ENCODE measurements around the gene DLEU7. TPM values are rescaled to one million over a fixed set of nuclear protein-coding genes. Genes with fewer than 3 reads are reported as not detected.

The DLEU7 gene
- total and polyA plus RNA-seq, 9 of the 15 experiments (the other 6 are each of a cell fraction or from before 2014, with no cell fraction given), result 0.03 to 0.06 TPM; not detected in 7

- TF ChIP-seq CBX3 (IDR thresholded peaks at IDR 0.05; ENCODE audit: borderline replicate concordance in 1 of 2, low read length in 2 of 2) (no peak), NEUROD1 (IDR thresholded peaks at IDR 0.05; ENCODE audit: borderline replicate concordance, low read depth, low read length, partially characterized antibody) (no peak)
- TF ChIP-seq, protein P1, sequence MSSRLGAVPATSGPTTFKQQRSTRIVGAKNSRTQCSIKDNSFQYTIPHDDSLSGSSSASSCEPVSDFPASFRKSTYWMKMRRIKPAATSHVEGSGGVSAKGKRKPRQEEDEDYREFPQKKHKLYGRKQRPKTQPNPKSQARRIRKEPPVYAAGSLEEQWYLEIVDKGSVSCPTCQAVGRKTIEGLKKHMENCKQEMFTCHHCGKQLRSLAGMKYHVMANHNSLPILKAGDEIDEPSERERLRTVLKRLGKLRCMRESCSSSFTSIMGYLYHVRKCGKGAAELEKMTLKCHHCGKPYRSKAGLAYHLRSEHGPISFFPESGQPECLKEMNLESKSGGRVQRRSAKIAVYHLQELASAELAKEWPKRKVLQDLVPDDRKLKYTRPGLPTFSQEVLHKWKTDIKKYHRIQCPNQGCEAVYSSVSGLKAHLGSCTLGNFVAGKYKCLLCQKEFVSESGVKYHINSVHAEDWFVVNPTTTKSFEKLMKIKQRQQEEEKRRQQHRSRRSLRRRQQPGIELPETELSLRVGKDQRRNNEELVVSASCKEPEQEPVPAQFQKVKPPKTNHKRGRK (tag; IDR thresholded peaks at IDR 0.05), result no peak
Measured at GRCh38 chr13:50844084-50844875, 788 bp upstream of the DLEU7 start (continued).

DNA sequence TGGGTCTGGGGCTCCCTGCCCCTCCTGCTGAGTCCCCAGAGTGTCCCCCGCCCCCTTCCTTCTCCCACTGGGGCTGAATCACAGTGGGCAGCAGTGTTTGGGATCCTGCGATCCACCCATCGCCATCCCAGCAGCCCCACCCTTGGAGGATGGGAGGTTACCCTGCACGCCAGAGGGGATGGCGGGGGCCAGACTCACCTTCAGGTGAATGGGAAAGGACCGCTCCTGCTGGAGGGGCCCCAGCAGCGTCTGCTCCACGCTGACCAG is 569 bp downstream of the DLEU7 start:
- no TSS peak for BruUV-seq (replicated peaks)
- Histone ChIP-seq H3K4me3 (no peak overlapping the region), H3K27me3 (ENCODE audit: control insufficient read depth in 2 of 2, insufficient read depth in 2 of 2, low read length in 2 of 2) (peaks cover 3 to 8% of the 10 kb centered on the region in 2 experiments; a peak in 3 of 5 replicates), H3K9ac (ENCODE audit: insufficient read depth in 1 of 2, low read depth in 2 of 2, low read length in 2 of 2) (no peak overlapping the region), H3K36me3 (ENCODE audit: control insufficient read depth, insufficient read depth, low read length) (no peaks in the 10 kb centered on the region), H3K9me3 (replicated peaks; ENCODE audit: control insufficient read depth, insufficient read depth, low read depth, low read length) (no peaks in the 10 kb centered on the region), H3K79me2 (ENCODE audit: control insufficient read depth, insufficient read depth, low read length) (no peaks in the 10 kb centered on the region), H3K4me2 (ENCODE audit: insufficient read depth, low read length) (no peak overlapping the region), H2AFZ (ENCODE audit: low read depth, low read length) (no peak overlapping the region), H3K27ac (ENCODE audit: extremely low read depth, low read depth, low read length) (no peak overlapping the region), H4K20me1 (replicated peaks; ENCODE audit: control insufficient read depth, insufficient read depth, low read length) (no peaks in the 10 kb centered on the region), H3K9me1 (ENCODE audit: control insufficient read depth, insufficient read depth, low read length) (no peaks in the 10 kb centered on the region), H3K4me1 (replicated peaks in 1 of 2; ENCODE audit: control insufficient read depth in 2 of 2, insufficient read depth in 2 of 2, low read length in 2 of 2) (no peaks in the 10 kb centered on the region)
- CTCF ChIA-PET (ENCODE audit: low intra/inter-chr PET ratio), result no interaction called here
- 28% methylated on average over 6 of the region's 8 CpGs for WGBS (ENCODE audit: insufficient coverage, low coverage, missing lambda C conversion rate)
- no peak for ATAC-seq
- FAIRE-seq, result no peak
- intact Hi-C loops (cut with micrococcal nuclease) (no loop called here), in situ Hi-C loops (cut with MboI) (no loop called here)
- POLR2A ChIA-PET, result no interaction called here
- no peak for DNase-seq (ENCODE audit: extremely low read depth in 1 of 4, low spot score in 3 of 4)
- TF ChIP-seq, protein P2, sequence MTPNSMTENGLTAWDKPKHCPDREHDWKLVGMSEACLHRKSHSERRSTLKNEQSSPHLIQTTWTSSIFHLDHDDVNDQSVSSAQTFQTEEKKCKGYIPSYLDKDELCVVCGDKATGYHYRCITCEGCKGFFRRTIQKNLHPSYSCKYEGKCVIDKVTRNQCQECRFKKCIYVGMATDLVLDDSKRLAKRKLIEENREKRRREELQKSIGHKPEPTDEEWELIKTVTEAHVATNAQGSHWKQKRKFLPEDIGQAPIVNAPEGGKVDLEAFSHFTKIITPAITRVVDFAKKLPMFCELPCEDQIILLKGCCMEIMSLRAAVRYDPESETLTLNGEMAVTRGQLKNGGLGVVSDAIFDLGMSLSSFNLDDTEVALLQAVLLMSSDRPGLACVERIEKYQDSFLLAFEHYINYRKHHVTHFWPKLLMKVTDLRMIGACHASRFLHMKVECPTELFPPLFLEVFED (CRISPR knock-in tag; conservative IDR thresholded peaks at IDR 0.05), result no peak
- no peak for TF ChIP-seq LARP7 (IDR thresholded peaks at IDR 0.05)
- TF ChIP-seq FOXP4 (CRISPR knock-in tag; IDR thresholded peaks at IDR 0.05; ENCODE audit: borderline replicate concordance), result no peak
- no peak for TF ChIP-seq ZNF507 (tag; conservative IDR thresholded peaks at IDR 0.05)
- TF ChIP-seq, protein P3, sequence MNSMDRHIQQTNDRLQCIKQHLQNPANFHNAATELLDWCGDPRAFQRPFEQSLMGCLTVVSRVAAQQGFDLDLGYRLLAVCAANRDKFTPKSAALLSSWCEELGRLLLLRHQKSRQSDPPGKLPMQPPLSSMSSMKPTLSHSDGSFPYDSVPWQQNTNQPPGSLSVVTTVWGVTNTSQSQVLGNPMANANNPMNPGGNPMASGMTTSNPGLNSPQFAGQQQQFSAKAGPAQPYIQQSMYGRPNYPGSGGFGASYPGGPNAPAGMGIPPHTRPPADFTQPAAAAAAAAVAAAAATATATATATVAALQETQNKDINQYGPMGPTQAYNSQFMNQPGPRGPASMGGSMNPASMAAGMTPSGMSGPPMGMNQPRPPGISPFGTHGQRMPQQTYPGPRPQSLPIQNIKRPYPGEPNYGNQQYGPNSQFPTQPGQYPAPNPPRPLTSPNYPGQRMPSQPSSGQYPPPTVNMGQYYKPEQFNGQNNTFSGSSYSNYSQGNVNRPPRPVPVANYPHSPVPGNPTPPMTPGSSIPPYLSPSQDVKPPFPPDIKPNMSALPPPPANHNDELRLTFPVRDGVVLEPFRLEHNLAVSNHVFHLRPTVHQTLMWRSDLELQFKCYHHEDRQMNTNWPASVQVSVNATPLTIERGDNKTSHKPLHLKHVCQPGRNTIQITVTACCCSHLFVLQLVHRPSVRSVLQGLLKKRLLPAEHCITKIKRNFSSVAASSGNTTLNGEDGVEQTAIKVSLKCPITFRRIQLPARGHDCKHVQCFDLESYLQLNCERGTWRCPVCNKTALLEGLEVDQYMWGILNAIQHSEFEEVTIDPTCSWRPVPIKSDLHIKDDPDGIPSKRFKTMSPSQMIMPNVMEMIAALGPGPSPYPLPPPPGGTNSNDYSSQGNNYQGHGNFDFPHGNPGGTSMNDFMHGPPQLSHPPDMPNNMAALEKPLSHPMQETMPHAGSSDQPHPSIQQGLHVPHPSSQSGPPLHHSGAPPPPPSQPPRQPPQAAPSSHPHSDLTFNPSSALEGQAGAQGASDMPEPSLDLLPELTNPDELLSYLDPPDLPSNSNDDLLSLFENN (IDR thresholded peaks at IDR 0.05; ENCODE audit: low read depth in 2 of 2, low read length in 2 of 2), result no peak
- no peak for TF ChIP-seq CREBBP (IDR thresholded peaks at IDR 0.05; ENCODE audit: low read depth, low read length)

Data from K562 (cell line).